ENCODE measurements around the gene SETD7.

GRCh38 chr4:139582044-139582443 is 26.0 kb upstream of the SETD7 start:
- TF ChIP-seq EP300 (IDR thresholded peaks at IDR 0.05; ENCODE audit: low read depth): no peak
- no peak for TF ChIP-seq CTCF (IDR thresholded peaks at IDR 0.05)
